ENCODE results near the gene PTPN7.
A peak's percentile ranks its signal among the peaks of the same experiment; 100 is the strongest.

Gene PTPN7

DNA sequence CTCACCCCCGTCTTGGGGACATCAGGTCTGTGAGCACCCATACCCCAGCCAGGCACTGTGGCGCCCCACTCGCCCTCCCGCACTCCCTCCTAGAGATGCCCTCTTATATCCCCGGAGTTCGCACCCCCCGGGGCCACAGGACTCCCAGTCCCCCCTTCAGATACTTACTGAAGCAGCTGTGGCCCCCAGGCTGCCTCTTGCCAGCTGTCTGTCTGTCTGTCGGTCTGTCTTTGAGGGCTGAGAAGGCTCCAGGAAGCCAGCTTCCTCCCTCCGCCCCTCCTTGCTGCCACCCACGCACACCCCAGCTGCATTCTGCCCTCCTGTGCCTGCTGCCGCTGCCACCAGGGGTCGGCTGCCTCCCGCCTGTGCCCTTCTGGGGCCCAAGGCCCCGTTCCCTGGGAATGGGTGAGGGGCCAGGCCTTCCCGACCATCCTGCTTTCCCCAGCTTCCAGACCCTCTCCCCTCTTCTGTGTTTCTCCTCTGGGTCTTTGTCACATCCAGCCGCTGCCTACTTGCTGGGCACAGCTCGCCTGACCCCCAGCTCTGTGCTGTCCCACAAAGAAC, at the start of gene PTPN7:
PTPN7 (minus strand) TSS at position 226 of the 564 bp plus-strand sequence. CDS start 1,200 bp downstream, outside the sequence.
- no peak for TF ChIP-seq ZNF274 (IDR thresholded peaks at IDR 0.05; ENCODE audit: low read depth, low read length)

DNA sequence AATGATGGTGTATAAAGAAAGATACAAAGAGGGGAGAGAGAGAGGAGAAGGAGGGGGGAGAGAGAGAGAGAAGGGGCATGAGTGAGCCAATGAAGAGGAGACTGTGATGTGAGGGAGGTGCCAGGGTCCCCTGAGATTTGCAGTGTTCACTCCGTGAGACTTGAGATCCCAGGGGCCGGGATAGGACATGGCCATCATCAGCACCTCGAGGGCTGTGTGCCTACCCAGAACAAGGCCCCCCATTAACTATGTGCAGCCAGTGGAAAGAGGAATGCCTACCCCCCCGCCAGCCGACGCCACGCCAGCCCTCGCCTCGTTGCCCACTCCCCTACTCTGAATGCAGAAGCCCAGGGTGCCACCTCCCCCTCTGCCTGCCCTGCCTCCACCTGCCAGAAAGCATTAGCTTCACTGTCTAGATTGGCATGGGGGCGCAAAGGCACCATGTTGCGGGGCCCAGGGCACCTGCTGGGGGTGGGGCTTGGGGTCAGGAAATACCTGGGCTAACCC, 48.0 kb upstream of the PTPN7 start:
- no peak overlapping the region for H3K4me3 ChIP-seq (ENCODE audit: low read length)
- TF ChIP-seq ZNF274 (IDR thresholded peaks at IDR 0.05; ENCODE audit: low read depth, low read length): no peak

More for the DNA sequence above, at the start of gene PTPN7:
- peak within 1 kb of the TSS; percentile 84 for H3K4me3 ChIP-seq (ENCODE audit: low read length)

DNA sequence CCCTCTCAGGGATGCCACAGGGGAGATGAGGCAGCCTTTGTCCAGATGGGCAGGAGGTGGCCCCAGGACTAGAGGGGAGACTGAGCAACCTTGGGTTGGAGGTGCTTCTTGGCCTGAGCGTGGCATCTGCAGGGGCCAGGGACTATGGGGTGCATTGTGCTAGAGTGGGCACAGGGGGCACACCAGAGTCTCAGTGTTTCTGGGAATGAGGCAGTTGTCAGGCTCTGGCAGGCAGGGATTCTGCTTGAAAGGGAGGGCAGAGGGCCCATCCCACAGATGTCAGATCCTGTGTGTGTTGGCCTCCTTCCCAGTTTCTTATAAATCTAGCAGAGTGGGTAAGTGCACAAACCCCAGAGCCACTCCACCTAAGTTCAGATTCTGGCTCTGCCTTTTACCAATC, 46.9 kb upstream of the PTPN7 start:
- no peak for TF ChIP-seq ZNF274 (IDR thresholded peaks at IDR 0.05; ENCODE audit: low read depth, low read length)
- H3K4me3 ChIP-seq (ENCODE audit: low read length): no peak overlapping the region

DNA sequence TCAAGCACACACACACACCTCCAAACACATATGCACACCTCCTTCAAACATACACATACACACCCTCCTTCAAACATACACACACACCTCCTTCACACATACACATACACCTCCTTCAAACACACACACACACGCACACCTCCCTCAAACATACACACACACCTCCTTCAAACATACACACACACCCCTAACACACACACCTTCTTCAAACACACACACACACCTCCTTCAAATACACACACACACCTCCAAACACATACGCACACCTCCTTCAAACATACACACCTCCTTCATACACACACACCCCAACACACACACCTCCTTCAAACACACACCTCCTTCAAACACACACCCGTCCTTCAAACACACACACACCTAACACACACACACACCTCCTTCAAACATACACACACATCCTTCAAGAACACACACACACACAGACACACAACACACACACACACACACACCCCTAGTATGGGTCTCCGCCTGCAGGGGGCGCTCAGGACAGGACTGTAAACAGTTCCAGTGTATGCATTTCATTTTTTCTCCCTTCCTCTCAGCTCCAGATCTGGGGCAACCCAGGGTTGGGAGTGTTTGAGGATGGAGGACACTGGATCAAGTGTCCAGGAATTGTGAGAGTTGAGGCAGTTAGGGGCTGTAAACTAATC, 45.3 kb upstream of the PTPN7 start:
- H3K4me3 ChIP-seq (ENCODE audit: low read length): no peak overlapping the region
- no peak for TF ChIP-seq ZNF274 (IDR thresholded peaks at IDR 0.05; ENCODE audit: low read depth, low read length)

DNA sequence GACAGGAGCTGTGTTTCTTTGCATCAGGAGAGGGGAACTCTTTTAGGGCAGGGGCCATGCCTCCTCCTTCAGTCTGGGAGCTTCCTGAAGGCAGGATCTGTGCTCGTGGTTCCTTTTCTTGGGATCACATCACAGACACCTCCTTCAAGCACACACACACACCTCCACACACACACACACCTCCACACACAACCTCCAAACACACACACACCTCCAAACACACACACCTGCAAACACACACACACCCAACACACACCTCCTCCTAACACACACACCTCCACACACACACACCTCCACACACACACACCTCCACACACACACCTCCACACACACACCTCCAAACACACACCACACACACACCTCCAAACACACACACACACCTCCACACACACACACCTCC, 43.7 kb upstream of the PTPN7 start:
- no peak overlapping the region for H3K4me3 ChIP-seq (ENCODE audit: low read length)
- TF ChIP-seq ZNF274 (IDR thresholded peaks at IDR 0.05; ENCODE audit: low read depth, low read length): no peak

DNA sequence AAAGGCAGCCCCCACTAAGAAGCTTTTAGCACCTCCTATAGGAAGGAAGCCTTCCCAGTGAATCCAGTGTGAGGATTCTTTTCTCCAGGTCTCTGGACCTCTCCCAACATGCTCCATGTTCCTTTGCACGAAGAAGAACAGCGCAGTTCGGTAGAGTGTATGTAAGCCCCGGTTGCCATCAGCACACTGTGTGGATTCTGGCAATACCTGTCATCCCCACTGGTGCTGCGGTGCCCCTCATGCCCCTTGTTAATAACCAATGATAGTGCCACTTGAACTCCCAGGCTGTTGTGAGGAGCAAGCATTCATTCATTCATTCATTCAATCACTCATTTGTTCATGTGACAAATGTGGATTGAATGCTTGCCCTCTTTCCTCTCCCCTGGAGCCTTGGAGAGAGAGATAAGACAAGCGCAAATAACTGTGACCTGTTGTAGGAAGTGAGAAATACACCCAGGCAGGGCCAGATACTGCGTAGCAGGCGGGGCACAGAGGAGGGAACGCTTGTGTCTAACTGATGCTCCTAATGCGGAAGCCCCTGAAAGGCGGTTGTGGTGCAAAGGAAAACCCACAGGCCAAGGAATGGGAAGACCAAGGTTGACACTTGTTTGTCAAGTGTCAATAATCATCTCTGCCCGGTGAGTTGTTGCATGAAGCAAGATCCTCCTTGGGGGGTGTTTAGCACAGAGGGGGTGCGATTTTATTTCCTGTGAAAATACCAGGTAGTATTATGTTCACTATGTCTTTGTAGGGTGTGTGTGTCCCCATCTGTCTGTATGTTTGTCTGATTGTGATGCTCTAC, 43.0 kb upstream of the PTPN7 start:
- no peak overlapping the region for H3K4me3 ChIP-seq (ENCODE audit: low read length)
- TF ChIP-seq ZNF274 (IDR thresholded peaks at IDR 0.05; ENCODE audit: low read depth, low read length): no peak

DNA sequence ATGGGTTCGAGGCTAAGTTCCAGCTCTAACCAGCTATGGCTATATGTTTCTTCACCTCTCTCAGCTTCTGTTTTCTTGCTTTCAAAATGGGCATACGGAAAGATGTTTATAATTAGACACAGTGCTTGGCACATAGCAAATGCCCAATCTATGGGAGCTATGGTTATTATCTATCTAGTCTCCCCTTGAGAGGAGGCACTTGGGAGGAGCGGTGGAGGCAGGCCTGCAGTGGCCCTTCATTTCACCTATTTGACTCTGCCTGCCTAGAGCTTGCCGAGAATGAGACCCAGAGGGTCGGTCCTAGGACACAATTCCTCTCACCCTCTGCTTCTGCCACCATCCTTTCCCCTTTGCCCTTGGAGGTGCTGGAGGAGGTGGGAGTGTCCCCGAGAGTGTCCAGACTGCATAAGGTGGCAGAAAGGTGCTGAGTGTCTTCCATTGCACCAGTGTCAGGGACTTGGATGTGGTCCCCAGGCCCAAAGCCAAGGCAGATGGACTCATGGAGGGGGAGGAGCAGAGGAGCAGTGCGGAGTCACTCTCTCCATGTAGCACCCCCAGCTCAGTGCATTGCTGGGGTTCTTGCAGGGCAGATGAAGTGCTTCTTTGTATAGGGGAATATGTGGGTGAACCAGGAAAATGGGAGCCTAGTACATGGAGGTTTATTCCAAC, 42.2 kb upstream of the PTPN7 start:
- no peak overlapping the region for H3K4me3 ChIP-seq (ENCODE audit: low read length)
- TF ChIP-seq ZNF274 (IDR thresholded peaks at IDR 0.05; ENCODE audit: low read depth, low read length): no peak

DNA sequence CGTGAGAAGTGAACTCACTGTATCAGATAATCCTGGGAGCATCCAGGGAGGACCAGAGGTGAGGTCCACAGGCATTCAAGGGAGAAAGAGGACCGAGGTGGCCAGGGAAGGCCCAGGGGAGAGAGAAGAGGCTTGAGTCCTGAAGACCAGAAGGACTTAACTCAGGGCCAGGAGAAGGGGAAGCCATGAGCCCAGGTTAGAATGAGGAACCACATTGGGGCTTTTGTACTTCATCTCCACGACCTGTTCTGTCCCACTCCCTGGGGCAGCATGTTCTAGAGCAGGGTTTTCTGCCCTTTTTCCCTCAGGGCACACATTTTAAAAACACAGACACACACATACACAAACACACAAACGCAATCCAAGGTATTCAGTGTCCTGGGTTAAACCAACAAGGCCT, 41.6 kb upstream of the PTPN7 start:
- TF ChIP-seq ZNF274 (IDR thresholded peaks at IDR 0.05; ENCODE audit: low read depth, low read length): no peak
- H3K4me3 ChIP-seq (ENCODE audit: low read length): no peak overlapping the region

DNA sequence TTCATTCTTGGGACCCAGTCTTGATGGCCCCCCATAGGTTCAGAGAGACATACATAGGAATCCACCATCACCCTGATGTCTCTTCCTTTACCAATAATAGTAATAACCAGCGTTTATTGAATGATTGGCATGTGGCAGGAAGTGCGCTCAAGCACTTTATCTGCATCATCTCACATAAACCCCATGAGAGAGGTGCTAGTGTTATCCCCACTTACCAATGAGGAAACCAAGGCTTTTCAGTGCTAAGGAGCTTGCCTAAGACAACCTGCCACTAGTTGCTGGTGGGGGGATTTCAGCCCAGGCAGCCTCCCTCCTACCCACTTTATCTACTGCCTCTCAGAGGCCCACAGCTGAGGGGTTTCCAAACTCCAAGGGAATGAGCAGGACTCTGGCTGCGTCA, 40.9 kb upstream of the PTPN7 start:
- TF ChIP-seq ZNF274 (IDR thresholded peaks at IDR 0.05; ENCODE audit: low read depth, low read length): no peak
- no peak overlapping the region for H3K4me3 ChIP-seq (ENCODE audit: low read length)

DNA sequence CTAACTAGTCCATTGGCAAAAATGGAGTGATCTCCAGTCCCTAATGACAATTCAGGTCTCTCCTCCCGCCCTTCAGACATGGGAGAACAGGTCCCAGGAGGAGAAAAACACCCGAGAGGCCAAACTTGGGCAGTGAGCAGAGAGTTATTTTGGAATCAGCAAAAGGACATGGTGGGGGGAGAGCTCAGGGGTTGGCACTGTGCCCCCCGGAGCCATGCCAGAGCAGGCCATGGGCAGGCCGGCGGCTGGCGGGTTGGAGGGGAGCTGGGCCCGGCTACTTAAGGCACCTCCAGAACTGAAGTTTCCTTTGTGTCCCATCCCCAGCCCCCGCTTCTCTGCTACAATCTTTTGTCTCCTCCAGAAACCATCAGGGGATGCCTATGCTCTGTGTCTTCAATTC, 40.3 kb upstream of the PTPN7 start:
- H3K4me3 ChIP-seq (ENCODE audit: low read length): no peak overlapping the region
- no peak for TF ChIP-seq ZNF274 (IDR thresholded peaks at IDR 0.05; ENCODE audit: low read depth, low read length)

DNA sequence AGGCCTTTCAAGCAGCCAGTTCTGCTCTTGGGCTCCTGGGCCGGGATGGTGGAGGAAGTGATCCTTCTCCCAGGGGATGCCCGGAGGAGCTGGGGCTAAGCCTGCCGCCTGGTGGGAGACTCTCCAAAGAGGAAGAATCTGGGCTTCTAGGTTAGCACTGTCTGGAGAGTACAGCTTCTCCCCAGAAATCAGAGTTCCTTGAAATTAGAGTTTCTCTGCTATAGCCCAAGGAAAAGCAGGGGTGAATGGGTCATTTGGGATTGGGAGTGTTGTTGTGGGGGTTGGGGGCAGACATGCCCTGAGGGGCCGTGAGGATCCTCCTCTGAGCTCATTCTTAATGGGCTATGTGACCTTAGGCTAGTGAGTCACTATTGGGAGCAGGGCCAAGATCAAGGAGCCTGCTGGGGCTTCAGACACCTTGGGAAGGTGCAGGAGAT, 39.7 kb upstream of the PTPN7 start:
- TF ChIP-seq ZNF274 (IDR thresholded peaks at IDR 0.05; ENCODE audit: low read depth, low read length): no peak
- H3K4me3 ChIP-seq (ENCODE audit: low read length): no peak overlapping the region

DNA sequence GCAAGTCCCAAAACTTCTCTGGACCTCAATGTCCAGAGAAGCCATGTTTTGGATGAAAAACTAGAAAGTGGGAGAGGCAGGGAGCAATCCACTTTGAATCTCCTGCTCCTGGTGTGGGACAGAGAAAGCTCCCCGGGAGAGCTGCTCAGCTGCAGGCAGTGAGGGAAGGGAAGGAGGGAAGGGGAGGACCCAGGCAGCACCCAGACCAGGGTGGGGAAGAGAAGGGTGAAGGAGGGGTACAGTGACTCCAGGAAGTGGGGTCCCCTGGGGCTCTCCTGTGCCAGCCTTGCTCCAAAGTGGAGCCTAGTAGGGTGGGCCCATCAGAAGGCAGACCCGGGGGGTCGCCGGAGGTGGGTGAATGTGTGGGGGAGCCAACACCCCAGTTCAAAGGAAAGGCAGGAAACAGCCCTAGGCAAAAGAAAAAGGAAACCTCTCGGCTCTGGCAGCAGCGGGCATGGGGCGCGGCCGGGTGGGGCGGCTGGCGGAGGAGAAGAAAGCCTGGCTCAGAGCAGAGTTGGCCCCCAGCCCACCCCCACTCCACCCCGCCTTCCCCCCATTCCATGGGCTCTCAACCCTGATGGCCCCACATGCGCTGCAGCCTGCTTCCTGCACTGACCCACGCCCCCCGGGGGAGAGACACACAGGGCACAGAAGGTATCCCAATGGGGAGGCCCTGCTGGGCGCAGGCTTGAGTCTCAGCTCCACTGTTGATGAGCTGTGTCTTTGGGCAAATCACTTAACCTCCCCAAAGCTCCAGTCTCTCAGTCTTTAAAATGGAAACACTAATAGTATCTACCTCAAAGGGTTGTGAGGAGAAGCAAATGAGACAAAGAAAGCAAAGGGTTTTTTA, 38.9 kb upstream of the PTPN7 start:
- no peak for TF ChIP-seq ZNF274 (IDR thresholded peaks at IDR 0.05; ENCODE audit: low read depth, low read length)
- no peak overlapping the region for H3K4me3 ChIP-seq (ENCODE audit: low read length)

DNA sequence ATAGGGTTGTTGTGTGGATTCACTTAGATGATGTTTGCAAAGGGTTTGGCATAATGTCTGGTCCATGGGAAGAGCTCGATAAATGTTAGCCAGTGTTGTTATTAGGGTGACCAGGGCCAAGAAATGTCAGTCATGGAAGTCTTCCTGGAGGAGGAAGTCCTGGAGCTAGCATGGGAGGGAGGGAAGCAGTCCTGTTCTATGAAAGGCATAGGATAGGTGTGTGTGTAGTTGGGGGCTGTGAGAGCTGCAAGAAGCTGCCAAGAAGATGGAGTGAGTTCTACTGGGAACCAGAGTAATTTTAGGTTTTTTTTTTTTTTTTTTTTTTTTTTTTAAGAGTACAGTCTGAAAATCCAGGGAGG, 37.9 kb upstream of the PTPN7 start:
- H3K4me3 ChIP-seq (ENCODE audit: low read length): no peak overlapping the region
- TF ChIP-seq ZNF274 (IDR thresholded peaks at IDR 0.05; ENCODE audit: low read depth, low read length): no peak

Data from GM08714 (cell line).